K562 (cell line): Measurements from ENCODE around the gene SCG3. TPM values are rescaled to one million over a fixed set of nuclear protein-coding genes. Genes with fewer than 3 reads are reported as not detected.

Source experiments
- BACH1 ChIP-seq: fragments of 200-800 bp; sonication (Bioruptor generic); IDR thresholded peaks from 2 replicates; pipeline ENCODE4 v1.6.1; 2016; ENCODE audit warnings: missing genetic modification characterization, missing compliant biosample characterization
- CBFA2T2 ChIP-seq: fragments of 450-650 bp; conservative IDR thresholded peaks from 2 replicates; pipeline ENCODE4 v1.6.1; 2017; ENCODE audit warnings: mild to moderate bottlenecking
- CBFA2T3 ChIP-seq: fragments of 450-650 bp; IDR thresholded peaks from 2 replicates; pipeline ENCODE4 v1.6.1; 2017
- CSDE1 ChIP-seq, 2 experiments: fragments of 450-650 bp; IDR thresholded peaks; 2 replicates each; pipeline ENCODE4 v1.6.1; 2016; ENCODE audit warnings: mild to moderate bottlenecking in 1 of 2
- DMBX1 ChIP-seq: fragments of 250-450 bp; sonication (Bioruptor Pico); IDR thresholded peaks from 2 replicates; pipeline ENCODE4 v1.8.0; 2022; ENCODE audit warnings: inconsistent platforms, mild to moderate bottlenecking, moderate library complexity, borderline replicate concordance
- DPF2 ChIP-seq: fragments of 450-650 bp; IDR thresholded peaks from 2 replicates; pipeline ENCODE4 v1.6.1; 2016
- ERF ChIP-seq: fragments of 450-650 bp; formaldehyde crosslinking; IDR thresholded peaks from 2 replicates; pipeline ENCODE4 v1.4.0; 2020; ENCODE audit warnings: mild to moderate bottlenecking, mixed read lengths
- FOS ChIP-seq: IDR thresholded peaks from 3 replicates; pipeline ENCODE4 v1.6.1; 2011; ENCODE audit not compliant: insufficient read length; ENCODE audit errors: extremely low read depth
- HLTF ChIP-seq: fragments of 450-650 bp; IDR thresholded peaks from 2 replicates; pipeline ENCODE4 v1.6.1; 2016
- KAT7 ChIP-seq: sonication (generic); formaldehyde crosslinking; IDR thresholded peaks from 2 replicates; pipeline ENCODE4 v1.8.0; 2022; ENCODE audit warnings: missing genetic modification reagents, mild to moderate bottlenecking, borderline replicate concordance
- KDM1A ChIP-seq, 2 experiments: fragments of 450-650 bp; IDR thresholded peaks; 2 replicates each; pipeline ENCODE4 v1.6.1; 2016; ENCODE audit warnings: mild to moderate bottlenecking in 2 of 2
- KLF1 ChIP-seq: fragments of 450-650 bp; IDR thresholded peaks from 2 replicates; pipeline ENCODE4 v1.6.1; 2016; ENCODE audit warnings: missing genetic modification characterization, missing compliant biosample characterization
- MCM5 ChIP-seq: fragments of 450-650 bp; IDR thresholded peaks from 2 replicates; pipeline ENCODE4 v1.6.1; 2016; ENCODE audit warnings: low read depth
- MCM7 ChIP-seq, 2 experiments: fragments of 450-650 bp; IDR thresholded peaks; 2 replicates each; pipeline ENCODE4 v1.6.1; 2016 to 2018
- MYBL2 ChIP-seq, 2 experiments: fragments of 450-650 bp in 1 of 2; sonication (generic) in 1 of 2; formaldehyde crosslinking in 1 of 2; IDR thresholded peaks; 2 replicates each; pipeline versions ENCODE4 v1.6.1 to v1.8.1; 2017 to 2022; ENCODE audit warnings: borderline replicate concordance in 1 of 2, inconsistent platforms in 1 of 2, low read depth in 1 of 2, mild to moderate bottlenecking in 1 of 2, missing genetic modification reagents in 1 of 2, moderate library complexity in 1 of 2
- MYC ChIP-seq, 2 experiments: fragments of 250-450 bp in 1 of 2; sonication (Bioruptor Pico) in 1 of 2; IDR thresholded peaks; 2 replicates each; pipeline versions ENCODE4 v1.5.1 to v1.6.1; 2012 to 2021; ENCODE audit warnings: low read depth in 2 of 2, borderline replicate concordance in 1 of 2, improper control_type of control experiment in 1 of 2, low read length in 1 of 2, mild to moderate bottlenecking in 1 of 2, moderate library complexity in 1 of 2
- NR3C1 ChIP-seq: sonication (generic); formaldehyde crosslinking; IDR thresholded peaks from 2 replicates; pipeline ENCODE4 v1.8.1; 2022; ENCODE audit warnings: missing genetic modification reagents
- RCOR1 ChIP-seq, 2 experiments: IDR thresholded peaks; 2 replicates each; pipeline ENCODE4 v1.6.1; 2012; ENCODE audit warnings: low read depth in 2 of 2, low read length in 2 of 2, borderline replicate concordance in 1 of 2, improper control_type of control experiment in 1 of 2
- SMARCA4 ChIP-seq: fragments of 450-650 bp; IDR thresholded peaks from 2 replicates; pipeline ENCODE4 v1.6.1; 2016
- TCF3 ChIP-seq: sonication (generic); formaldehyde crosslinking; IDR thresholded peaks from 2 replicates; pipeline ENCODE4 v1.4.0; 2020; ENCODE audit warnings: mild to moderate bottlenecking, missing genetic modification reagents
- WHSC1 ChIP-seq: IDR thresholded peaks from one replicate; pipeline ENCODE4 v1.6.1; 2012; ENCODE audit warnings: low read length, control low read depth, inconsistent platforms
- YBX1 ChIP-seq: fragments of 450-650 bp; IDR thresholded peaks from 2 replicates; pipeline ENCODE4 v1.7.1; 2016; ENCODE audit warnings: mild to moderate bottlenecking
- ZKSCAN8 ChIP-seq: fragments of 200-800 bp; sonication (Bioruptor generic); IDR thresholded peaks from 2 replicates; pipeline ENCODE4 v1.6.1; 2016; ENCODE audit warnings: missing genetic modification characterization, missing compliant biosample characterization
- polyA plus RNA-seq, 8 experiments: library from polyadenylated mRNA; depleted of rRNA in 4 of 8; stranded (reverse) in 5 of 8; unstranded in 3 of 8; fragments of >200 nt; fragmentation: Nextera tagmentation in 2 of 8; fragmentation: Illumina TruSeq in 1 of 8; extraction: Ambion mirVana in 2 of 8; extraction: Trizol in 1 of 8; gene quantifications; 2 replicates each; pipeline versions ENCODE4 v1.2.1 to v1.2.3, GENCODE V29; 2011 to 2014; ENCODE audit warnings: inconsistent platforms in 1 of 8, missing spikeins in 1 of 8
- total RNA-seq, 7 experiments: library from RNA; depleted of rRNA in 6 of 7; stranded (reverse); fragments of >200 nt in 6 of 7; fragmentation: Illumina TruSeq in 2 of 7; extraction: Trizol in 2 of 7; gene quantifications; 2 replicates each; pipeline versions ENCODE4 v1.2.1 to v1.2.3, GENCODE V29; 2011 to 2021; ENCODE audit warnings: low replicate concordance in 1 of 7
- TF ChIP-seq, protein P1 (sequence below): IDR thresholded peaks from 2 replicates; pipeline ENCODE4 v1.6.1; 2012; ENCODE audit warnings: low read depth, low read length, improper control_type of control experiment, borderline replicate concordance
- TF ChIP-seq, protein P2 (sequence below): fragments of 250-450 bp; sonication (Bioruptor Pico); IDR thresholded peaks from 2 replicates; pipeline ENCODE4 v1.5.0; 2022; ENCODE audit warnings: mild to moderate bottlenecking
- TF ChIP-seq, protein P3 (sequence below): fragments of 250-450 bp; sonication (Bioruptor Pico); IDR thresholded peaks from 2 replicates; pipeline ENCODE4 v1.9.0; 2021; ENCODE audit warnings: mild to moderate bottlenecking, inconsistent platforms

Gene SCG3
- total and polyA plus RNA-seq, 9 of the 15 experiments (the other 6 are each of a cell fraction or from before 2014, with no cell fraction given): 13.0 to 43.8 (median 21.0) TPM

DNA sequence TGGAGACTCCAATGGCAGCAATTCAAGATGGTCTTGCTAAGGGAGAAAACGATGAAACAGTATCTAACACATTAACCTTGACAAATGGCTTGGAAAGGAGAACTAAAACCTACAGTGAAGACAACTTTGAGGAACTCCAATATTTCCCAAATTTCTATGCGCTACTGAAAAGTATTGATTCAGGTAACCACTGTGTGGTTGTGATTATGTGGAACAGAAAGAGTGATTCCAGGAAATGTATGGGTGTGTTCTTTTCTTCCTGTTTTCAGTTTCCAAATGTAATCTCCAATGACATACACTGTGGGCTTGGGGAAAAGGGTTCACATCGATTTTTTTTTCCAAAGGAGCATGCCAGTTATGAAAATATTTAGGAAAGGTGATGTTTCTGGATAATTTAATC lies 10.9 kb downstream of the SCG3 start (continued):
- TF ChIP-seq, protein P1, sequence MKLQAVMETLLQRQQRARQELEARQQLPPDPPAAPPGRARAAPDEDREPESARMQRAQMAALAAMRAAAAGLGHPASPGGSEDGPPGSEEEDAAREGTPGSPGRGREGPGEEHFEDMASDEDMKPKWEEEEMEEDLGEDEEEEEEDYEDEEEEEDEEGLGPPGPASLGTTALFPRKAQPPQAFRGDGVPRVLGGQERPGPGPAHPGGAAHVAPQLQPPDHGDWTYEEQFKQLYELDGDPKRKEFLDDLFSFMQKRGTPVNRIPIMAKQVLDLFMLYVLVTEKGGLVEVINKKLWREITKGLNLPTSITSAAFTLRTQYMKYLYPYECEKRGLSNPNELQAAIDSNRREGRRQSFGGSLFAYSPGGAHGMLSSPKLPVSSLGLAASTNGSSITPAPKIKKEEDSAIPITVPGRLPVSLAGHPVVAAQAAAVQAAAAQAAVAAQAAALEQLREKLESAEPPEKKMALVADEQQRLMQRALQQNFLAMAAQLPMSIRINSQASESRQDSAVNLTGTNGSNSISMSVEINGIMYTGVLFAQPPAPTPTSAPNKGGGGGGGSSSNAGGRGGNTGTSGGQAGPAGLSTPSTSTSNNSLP: 0 out of 2 replicates have a peak, but pooled peaks have one; percentile 21
- TF ChIP-seq MCM7 (IDR thresholded peaks at IDR 0.05) (no peak), BACH1 (tag) (0 out of 2 replicates have a peak, but pooled peaks have one; percentile 32), RCOR1 (IDR thresholded peaks at IDR 0.05; ENCODE audit: borderline replicate concordance in 1 of 2, low read depth in 2 of 2, low read length in 2 of 2) (0 out of 4 replicates have a peak, but pooled peaks of 1 of the 2 experiments have one; percentile 27), SMARCA4 (no peak; the same call in 1 of the 2 replicates), CBFA2T3 (peak; percentile 50; the same call in 1 of the 2 replicates), WHSC1 (no peak), MCM5 (no peak), MYBL2 (IDR thresholded peaks at IDR 0.05; ENCODE audit: low read depth) (no peak), MYBL2 (CRISPR knock-in tag; IDR thresholded peaks at IDR 0.05; ENCODE audit: borderline replicate concordance) (no peak), CBFA2T2 (no peak), HLTF (no peak), TCF3 (peak; percentile 39), MYC (IDR thresholded peaks at IDR 0.05; ENCODE audit: low read depth, low read length) (no peak), MYC (CRISPR knock-in tag; IDR thresholded peaks at IDR 0.05; ENCODE audit: borderline replicate concordance, low read depth) (no peak), KDM1A (IDR thresholded peaks at IDR 0.05) (0 out of 4 replicates have a peak, but pooled peaks of 1 of the 2 experiments have one; percentile 30), DMBX1 (CRISPR knock-in tag) (peak; percentile 15; the same call in 1 of the 2 replicates), DPF2 (peak; percentile 11; the same call in 1 of the 2 replicates), KLF1 (tag) (no peak), KAT7 (no peak), ERF (no peak), YBX1 (no peak), CSDE1 (IDR thresholded peaks at IDR 0.05) (no peak), FOS (no peak), ZKSCAN8 (CRISPR knock-in tag) (no peak), NR3C1 (CRISPR knock-in tag) (no peak)
- TF ChIP-seq, protein P2, sequence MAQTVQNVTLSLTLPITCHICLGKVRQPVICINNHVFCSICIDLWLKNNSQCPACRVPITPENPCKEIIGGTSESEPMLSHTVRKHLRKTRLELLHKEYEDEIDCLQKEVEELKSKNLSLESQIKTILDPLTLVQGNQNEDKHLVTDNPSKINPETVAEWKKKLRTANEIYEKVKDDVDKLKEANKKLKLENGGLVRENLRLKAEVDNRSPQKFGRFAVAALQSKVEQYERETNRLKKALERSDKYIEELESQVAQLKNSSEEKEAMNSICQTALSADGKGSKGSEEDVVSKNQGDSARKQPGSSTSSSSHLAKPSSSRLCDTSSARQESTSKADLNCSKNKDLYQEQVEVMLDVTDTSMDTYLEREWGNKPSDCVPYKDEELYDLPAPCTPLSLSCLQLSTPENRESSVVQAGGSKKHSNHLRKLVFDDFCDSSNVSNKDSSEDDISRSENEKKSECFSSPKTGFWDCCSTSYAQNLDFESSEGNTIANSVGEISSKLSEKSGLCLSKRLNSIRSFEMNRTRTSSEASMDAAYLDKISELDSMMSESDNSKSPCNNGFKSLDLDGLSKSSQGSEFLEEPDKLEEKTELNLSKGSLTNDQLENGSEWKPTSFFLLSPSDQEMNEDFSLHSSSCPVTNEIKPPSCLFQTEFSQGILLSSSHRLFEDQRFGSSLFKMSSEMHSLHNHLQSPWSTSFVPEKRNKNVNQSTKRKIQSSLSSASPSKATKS (CRISPR knock-in tag): no peak
- TF ChIP-seq, protein P3, sequence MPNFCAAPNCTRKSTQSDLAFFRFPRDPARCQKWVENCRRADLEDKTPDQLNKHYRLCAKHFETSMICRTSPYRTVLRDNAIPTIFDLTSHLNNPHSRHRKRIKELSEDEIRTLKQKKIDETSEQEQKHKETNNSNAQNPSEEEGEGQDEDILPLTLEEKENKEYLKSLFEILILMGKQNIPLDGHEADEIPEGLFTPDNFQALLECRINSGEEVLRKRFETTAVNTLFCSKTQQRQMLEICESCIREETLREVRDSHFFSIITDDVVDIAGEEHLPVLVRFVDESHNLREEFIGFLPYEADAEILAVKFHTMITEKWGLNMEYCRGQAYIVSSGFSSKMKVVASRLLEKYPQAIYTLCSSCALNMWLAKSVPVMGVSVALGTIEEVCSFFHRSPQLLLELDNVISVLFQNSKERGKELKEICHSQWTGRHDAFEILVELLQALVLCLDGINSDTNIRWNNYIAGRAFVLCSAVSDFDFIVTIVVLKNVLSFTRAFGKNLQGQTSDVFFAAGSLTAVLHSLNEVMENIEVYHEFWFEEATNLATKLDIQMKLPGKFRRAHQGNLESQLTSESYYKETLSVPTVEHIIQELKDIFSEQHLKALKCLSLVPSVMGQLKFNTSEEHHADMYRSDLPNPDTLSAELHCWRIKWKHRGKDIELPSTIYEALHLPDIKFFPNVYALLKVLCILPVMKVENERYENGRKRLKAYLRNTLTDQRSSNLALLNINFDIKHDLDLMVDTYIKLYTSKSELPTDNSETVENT (CRISPR knock-in tag): no peak
